ENCODE measurements around the gene ELOVL5. TPM values are rescaled to one million over a fixed set of nuclear protein-coding genes. Genes with fewer than 3 reads are reported as not detected.
"Not testable (repeated sequence)": the region's sequence is repeated elsewhere in the genome, so short reads cannot be mapped to it uniquely, and the experiment has no call there.

Gene ELOVL5
- total RNA-seq, 4 donors from 2014 or later = 55.2 to 80.2 (median 64.8) TPM

- Histone ChIP-seq H3K36me3 (no peaks in the 10 kb centered on the region), H3K27me3 (no peaks in the 10 kb centered on the region), H3K4me3 (no peak overlapping the region), H3K4me1 (peaks cover 22 to 55% (median 44%) of the 10 kb centered on the region in 4 donors), H3K9me3 (no peaks in the 10 kb centered on the region), H3K27ac (replicated peaks in 1 of 4) (peak overlapping the region; percentile 39 to 65 (median 60))
- WGBS = 42% methylated on average over 2 of the region's 2 CpGs
- no peak for TF ChIP-seq POLR2AphosphoS5 (IDR thresholded peaks at IDR 0.05)
- TF ChIP-seq POLR2A (IDR thresholded peaks at IDR 0.05; ENCODE audit: low read depth) = no peak
- no peak for TF ChIP-seq EP300 (IDR thresholded peaks at IDR 0.05)
- intact Hi-C loops (cut with DNase I) = no loop called here
- DNase-seq (ENCODE audit: extremely low spot score) = no peak
Measured at GRCh38 chr6:53321701-53322100, 27.0 kb downstream of the ELOVL5 start.

- DNase-seq (ENCODE audit: extremely low spot score) = no peak
- no peak overlapping the region for H3K4me3 ChIP-seq
- no peaks in the 10 kb centered on the region for H3K36me3 ChIP-seq
- no peaks in the 10 kb centered on the region for H3K9me3 ChIP-seq
- H3K4me1 ChIP-seq = peaks cover 17 to 55% (median 44%) of the 10 kb centered on the region in 4 donors
- intact Hi-C loops (cut with DNase I) = no loop called here
- peak overlapping the region in 3 of 4 donors; percentile 58 to 65 (median 63) for H3K27ac ChIP-seq (replicated peaks in 1 of 4)
- 77% methylated on average over 5 of the region's 5 CpGs for WGBS
- no peak for TF ChIP-seq POLR2A (IDR thresholded peaks at IDR 0.05; ENCODE audit: low read depth)
- TF ChIP-seq POLR2AphosphoS5 (IDR thresholded peaks at IDR 0.05) = peak in 1 of 2 donors; percentile 24
- no peak for TF ChIP-seq EP300 (IDR thresholded peaks at IDR 0.05)
- TF ChIP-seq CTCF (IDR thresholded peaks at IDR 0.05) = no peak
- H3K27me3 ChIP-seq = no peaks in the 10 kb centered on the region
Measured at GRCh38 chr6:53320964-53321363, 27.8 kb downstream of the ELOVL5 start.

- TF ChIP-seq CTCF (IDR thresholded peaks at IDR 0.05) (no peak), POLR2AphosphoS5 (IDR thresholded peaks at IDR 0.05) (no peak), POLR2A (IDR thresholded peaks at IDR 0.05; ENCODE audit: low read depth) (no peak), EP300 (IDR thresholded peaks at IDR 0.05) (no peak)
- DNase-seq (ENCODE audit: extremely low spot score) = no peak
- Histone ChIP-seq H3K4me3 (no peak overlapping the region), H3K27me3 (no peaks in the 10 kb centered on the region), H3K27ac (replicated peaks in 1 of 4) (no peak overlapping the region), H3K36me3 (no peaks in the 10 kb centered on the region), H3K9me3 (no peaks in the 10 kb centered on the region), H3K4me1 (peaks cover 26 to 75% (median 62%) of the 10 kb centered on the region in 4 donors)
- WGBS = 96% methylated on average over 5 of the region's 5 CpGs
- intact Hi-C loops (cut with DNase I) = no loop called here
Measured at GRCh38 chr6:53318429-53318828, 30.3 kb downstream of the ELOVL5 start.

GRCh38 chr6:53317861-53318260 is 30.9 kb downstream of the ELOVL5 start:
- WGBS = 85% methylated on average over 2 of the region's 2 CpGs
- DNase-seq (ENCODE audit: extremely low spot score) = no peak
- peaks cover 27 to 74% (median 66%) of the 10 kb centered on the region in 4 donors for H3K4me1 ChIP-seq
- H3K36me3 ChIP-seq = no peaks in the 10 kb centered on the region
- no peak overlapping the region for H3K4me3 ChIP-seq
- H3K27ac ChIP-seq (replicated peaks in 1 of 4) = no peak overlapping the region
- H3K27me3 ChIP-seq = no peaks in the 10 kb centered on the region
- H3K9me3 ChIP-seq = no peaks in the 10 kb centered on the region
- no peak for TF ChIP-seq EP300 (IDR thresholded peaks at IDR 0.05)
- no peak for TF ChIP-seq POLR2A (IDR thresholded peaks at IDR 0.05; ENCODE audit: low read depth)
- TF ChIP-seq CTCF (IDR thresholded peaks at IDR 0.05) = no peak
- no peak for TF ChIP-seq POLR2AphosphoS5 (IDR thresholded peaks at IDR 0.05)
- intact Hi-C loops (cut with DNase I) = no loop called here

- DNase-seq (ENCODE audit: extremely low spot score); H3K9me3 ChIP-seq; H3K27me3 ChIP-seq; intact Hi-C loops (cut with DNase I); H3K36me3 ChIP-seq; H3K4me3 ChIP-seq; H3K27ac ChIP-seq (replicated peaks in 1 of 4): not testable (repeated sequence)
- 88% methylated on average over 8 of the region's 8 CpGs for WGBS
- H3K4me1 ChIP-seq = peaks cover 24 to 74% (median 60%) of the 10 kb centered on the region in 4 donors
Measured at GRCh38 chr6:53317299-53317698, 31.5 kb downstream of the ELOVL5 start.

GRCh38 chr6:53316142-53316541 is 32.6 kb downstream of the ELOVL5 start:
- Histone ChIP-seq H3K27me3 (no peaks in the 10 kb centered on the region), H3K36me3 (no peaks in the 10 kb centered on the region), H3K9me3 (no peaks in the 10 kb centered on the region), H3K27ac (replicated peaks in 1 of 4) (no peak overlapping the region), H3K4me1 (peaks cover 15 to 64% (median 52%) of the 10 kb centered on the region in 4 donors), H3K4me3 (no peak overlapping the region)
- intact Hi-C loops (cut with DNase I) = no loop called here
- no peak for TF ChIP-seq POLR2A (IDR thresholded peaks at IDR 0.05; ENCODE audit: low read depth)
- TF ChIP-seq CTCF (IDR thresholded peaks at IDR 0.05) = no peak
- no peak for TF ChIP-seq EP300 (IDR thresholded peaks at IDR 0.05)
- TF ChIP-seq POLR2AphosphoS5 (IDR thresholded peaks at IDR 0.05) = no peak
- DNase-seq (ENCODE audit: extremely low spot score) = no peak

Measured in esophagus muscularis mucosa (tissue), 4 donors.